HG03196 (cell line): ENCODE data around the gene RPIA.

Experiments
- ATAC-seq: cut with Tn5 transposase; IDR thresholded peaks from one replicate; pipeline ENCODE4 v1.9.1; 2021; ENCODE audit not compliant: unreplicated experiment

Gene RPIA

DNA sequence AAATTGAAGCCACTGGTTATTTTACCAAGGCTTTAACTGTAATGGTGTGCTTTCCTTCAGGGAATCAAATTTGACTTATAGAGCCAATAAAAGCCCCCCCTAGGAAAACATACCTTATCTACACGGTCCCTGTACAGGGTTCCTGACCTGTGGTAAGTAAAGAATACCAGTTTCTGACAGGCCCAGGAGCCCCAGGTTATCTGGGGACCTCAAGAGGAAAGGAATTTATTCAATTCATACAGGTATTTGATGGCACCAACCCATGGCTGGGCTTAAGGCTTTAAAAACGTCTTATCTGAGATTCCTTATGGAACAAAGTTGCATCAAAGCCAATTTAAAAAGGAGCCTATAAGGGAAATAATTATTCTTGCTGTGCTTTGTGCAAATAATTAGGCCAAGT is 7.0 kb upstream of the RPIA start:
- no peak for ATAC-seq

DNA sequence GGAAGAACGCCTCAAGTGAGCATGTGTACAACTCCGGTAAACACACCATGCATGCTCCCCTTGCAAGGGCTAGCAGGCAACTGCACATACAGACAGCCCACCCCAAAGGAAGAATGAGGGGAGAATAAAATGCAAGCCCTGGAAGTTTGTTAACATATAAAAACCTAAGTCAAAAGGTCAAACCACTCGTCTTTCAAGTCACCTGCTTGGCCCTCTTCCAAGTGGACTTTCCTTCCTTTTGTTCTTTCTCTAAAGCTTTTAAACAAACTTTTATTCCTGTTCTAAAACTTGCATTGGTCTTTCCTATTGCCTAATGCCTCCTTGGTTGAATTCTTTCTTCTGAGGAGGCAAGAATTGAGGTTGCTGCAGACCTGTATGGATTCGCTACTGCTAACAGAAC is 5.2 kb upstream of the RPIA start:
- no peak for ATAC-seq

- ATAC-seq = no peak
Measured at GRCh38 chr2:88687384-88687783, 4.1 kb upstream of the RPIA start.

DNA sequence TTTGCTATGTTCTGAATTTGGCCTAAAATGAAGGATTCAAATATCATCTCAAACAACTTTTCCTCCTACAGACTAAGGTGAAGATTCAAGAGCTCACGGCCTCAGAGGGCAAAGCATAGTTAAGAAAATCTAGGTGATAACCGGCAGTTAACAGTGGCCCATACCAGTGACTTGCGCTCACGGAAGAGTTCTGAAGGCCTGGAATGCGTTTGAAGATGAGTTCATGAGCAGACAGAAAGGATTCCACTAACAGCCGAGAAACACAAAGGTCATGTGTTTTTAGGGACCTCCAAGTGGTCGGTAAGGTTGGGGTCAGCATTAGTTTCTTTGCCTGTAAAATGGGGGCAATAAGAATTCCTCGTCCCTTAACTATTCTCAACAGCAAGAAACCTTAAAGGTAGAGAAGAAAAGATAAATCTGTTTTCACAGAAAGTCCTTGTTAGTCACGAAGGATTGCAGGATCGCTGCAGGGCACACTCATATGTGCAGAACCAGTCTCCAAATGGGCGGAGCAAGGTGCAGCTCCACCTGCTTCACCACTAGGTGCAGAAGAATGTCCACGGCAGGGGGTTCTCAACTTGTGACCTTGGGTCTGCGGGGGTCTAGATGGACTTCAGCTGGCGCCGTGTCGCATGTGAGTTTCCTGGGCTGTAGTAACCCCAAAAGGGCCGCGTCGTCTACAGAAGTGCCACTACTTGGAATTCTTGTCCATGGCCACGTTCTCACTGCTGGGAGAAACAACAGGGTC is 708 bp upstream of the RPIA start:
- peak; percentile 10 for ATAC-seq

DNA sequence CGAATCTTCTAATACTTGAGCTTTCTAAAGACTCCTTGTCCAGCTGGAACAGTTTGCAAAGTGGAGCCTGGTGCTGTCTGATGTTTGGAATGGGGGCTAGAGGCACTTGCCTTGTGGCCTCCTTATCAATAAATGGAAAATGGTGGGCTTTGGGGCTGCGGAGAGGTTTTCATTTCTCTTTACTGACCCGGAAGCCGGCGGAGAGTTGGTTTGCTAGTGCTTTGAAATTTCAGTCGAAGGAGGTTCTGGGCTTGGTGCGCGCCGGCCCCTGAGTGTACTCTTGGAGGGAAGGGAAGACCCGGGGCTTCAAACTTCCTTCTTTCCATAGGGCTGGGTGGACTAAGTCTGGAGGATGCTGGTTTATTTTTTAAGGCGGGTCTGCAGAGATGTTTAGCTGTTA is 714 bp downstream of the RPIA start:
- no peak for ATAC-seq

DNA sequence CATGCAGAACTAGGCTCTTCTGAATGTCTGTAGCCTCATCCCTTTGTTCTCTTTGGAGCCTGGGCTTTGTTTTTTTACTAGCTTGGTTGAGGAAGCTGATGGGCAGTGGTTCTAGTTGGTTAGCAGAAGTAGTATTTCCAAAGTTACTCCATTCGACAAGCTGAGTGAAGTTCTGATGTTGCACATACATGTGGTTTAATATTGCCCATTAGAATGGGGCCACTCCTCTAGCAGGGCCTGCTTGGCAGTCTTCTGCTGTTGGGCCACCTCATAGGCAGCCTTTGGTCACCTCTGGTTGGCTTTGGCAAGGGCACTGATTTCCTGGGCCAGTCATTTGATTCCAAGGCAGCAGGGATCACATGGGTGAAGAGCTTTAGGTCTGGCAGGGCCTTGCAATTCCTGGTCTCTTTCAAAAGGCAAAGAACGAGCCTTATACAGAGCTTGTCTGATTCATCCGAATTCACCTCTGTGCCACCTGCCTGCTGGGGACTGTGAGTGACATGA is 2.5 kb downstream of the RPIA start:
- ATAC-seq = no peak

- ATAC-seq = no peak
Measured at GRCh38 chr2:88696611-88697010, 5.1 kb downstream of the RPIA start.

DNA sequence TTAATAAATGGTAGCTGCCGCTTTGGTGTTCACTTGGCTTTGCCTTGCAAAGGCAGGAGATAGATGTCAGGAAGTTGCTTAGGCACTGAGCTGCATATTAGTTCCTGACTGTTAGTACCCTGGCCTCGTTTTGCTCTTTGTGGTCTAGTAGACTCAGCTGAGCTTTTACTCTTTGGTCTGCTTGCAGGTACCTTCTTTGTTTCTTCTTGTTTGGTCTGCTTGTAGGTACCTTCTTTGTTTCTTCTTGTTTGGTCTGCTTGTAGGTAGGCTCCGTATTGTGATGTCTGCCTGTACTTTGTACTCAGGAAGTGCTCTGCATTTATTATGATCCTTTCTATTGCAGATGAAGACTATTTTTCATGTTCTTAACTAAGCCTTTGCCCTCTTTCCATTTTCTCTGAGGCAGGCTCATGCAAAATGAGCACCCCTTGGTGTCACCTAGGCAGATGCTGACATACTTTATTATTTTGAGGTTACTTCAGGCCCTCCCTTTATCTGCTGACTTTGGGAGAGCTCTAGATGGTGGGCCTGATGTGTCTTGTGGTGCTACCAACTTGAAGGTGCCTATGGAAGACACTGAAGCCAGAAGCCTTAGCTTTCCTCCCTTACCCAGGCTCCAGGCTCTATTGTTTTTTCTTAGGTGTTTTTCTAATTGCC is 6.0 kb downstream of the RPIA start:
- ATAC-seq = no peak

DNA sequence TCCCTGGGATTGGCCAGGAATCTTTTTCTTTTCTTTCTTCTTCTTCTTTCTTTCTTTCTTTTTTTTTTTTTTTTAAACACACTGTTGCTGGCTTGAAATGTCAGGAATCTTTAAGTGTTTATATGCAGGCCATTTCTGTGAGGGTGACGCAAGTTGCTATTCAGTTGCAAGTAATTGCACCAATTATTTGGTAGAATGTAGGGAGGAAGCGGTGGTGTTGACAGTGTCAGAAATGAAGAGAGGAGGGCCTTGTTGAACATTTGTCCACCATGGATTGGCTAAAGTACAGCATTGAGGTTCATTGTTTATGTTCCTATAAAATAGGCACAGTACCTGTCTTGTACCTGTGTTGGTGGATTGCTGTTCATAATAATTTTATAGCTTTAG is 6.5 kb downstream of the RPIA start:
- no peak for ATAC-seq

GRCh38 chr2:88698498-88699233 is 7.2 kb downstream of the RPIA start:
- ATAC-seq = no peak

DNA sequence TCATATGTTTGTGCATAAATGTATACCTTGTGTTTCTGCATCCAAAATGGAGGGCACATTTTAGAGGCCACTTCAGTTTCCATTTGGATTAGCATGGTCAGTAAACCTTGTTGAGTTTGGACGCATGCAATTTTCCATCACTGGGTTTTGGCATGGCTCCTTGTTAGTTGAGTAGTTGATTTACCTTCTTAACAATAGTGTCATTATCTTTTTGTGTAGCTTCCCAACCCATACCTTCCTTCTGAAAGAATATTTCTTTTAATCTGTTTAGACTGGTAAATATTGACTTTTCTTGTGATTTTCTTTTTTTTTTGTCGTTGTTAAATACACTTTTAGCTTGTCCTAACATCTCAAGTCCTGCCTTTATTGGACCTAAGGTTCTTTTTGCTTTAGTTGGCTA is 15.5 kb downstream of the RPIA start:
- no peak for ATAC-seq

DNA sequence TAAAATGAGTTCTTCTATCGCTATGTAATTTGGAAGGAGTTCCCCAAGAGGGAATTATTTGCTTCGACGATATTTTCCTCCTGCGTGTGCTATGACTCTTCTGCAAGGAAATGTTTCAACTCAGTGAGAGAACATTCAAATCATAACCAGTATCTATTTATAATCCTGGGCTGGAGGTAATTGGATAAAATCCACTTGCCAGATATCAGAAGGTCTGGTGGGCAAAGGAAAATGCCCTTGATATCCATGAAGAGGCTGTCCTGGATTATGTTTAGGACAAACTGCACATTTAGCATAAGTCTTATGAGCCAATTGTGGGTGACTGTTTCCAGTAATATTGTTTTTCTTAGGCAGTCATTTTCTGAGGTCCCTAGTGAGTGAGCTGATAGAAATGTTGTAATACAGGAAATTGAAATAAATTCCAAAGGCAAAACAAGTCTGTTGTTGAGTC is 17.7 kb downstream of the RPIA start:
- ATAC-seq = no peak

GRCh38 chr2:88711289-88711688 is 19.8 kb downstream of the RPIA start:
- no peak for ATAC-seq

GRCh38 chr2:88711897-88712296 is 20.4 kb downstream of the RPIA start:
- no peak for ATAC-seq

DNA sequence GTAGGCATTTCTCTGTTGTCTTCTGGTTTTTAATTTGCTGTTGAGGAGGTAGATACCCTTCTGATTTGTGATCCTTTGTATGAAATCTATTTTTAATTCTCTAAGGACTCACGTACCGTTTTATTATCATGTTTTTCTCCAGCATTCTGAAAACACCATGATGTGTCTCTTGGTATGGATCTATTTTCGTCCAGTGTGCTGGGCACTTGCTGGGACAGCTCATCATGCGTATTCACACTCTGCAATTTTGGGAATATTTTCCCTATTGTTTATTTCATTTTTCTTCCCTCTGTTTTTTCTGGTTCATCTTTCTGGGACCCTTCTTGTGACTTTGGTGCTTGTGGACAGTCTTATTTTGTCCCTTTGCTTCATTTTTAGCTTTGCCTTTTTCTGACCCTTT is 21.9 kb downstream of the RPIA start:
- ATAC-seq = no peak

DNA sequence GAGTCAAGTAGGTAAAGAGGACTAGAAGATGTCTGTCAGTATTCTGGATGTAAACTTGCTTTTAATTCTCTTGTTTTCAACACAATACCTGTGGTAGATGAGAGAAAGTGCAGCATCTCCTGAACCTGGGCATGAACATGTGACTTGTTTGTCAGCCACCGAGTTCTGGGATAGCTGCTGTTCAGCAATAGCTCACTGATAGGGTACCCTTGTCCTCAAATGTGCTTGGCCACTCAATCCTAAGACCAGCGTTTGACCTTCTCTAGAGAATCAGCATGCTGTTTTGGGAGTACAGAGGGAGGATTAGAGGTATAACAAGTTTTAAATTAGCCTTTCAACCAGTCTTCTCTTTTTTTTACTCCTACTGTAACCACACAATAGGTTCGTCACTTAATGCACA is 23.2 kb downstream of the RPIA start:
- ATAC-seq = no peak

GRCh38 chr2:88720399-88720798 is 28.9 kb downstream of the RPIA start:
- no peak for ATAC-seq

GRCh38 chr2:88721268-88721667 is 29.8 kb downstream of the RPIA start:
- ATAC-seq = no peak

DNA sequence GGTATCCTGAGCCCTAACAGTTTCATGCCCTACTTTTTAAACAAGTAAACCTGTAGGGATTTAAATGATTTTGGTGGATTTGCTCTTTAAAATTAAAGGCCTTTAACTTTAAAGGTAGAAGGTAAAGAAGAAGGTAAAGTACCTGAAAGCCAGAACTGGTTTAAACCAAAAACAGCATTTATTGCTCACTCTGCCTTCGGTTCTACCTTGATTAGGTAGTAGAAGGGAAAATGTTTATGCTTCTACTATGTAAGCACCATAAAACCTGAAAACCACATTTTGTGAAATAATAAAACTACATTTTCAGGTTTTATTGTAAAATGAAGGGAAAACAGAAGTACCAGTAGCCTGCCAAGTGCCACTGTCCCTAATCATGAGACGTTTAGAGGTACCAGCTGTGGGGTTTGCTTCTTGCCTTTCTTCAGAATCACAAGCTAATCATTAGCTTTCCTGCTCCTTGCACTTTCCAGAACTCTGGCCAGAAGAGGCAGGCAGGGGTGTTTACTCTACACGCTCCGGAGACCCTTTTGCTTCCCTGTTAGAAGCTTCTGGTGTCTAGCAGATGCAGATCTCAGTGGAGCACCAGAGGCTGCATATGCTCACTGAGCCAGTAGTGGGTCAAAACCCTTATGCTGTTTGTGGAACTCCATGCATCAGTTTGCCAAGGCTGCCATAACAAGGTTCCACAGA is 33.3 kb downstream of the RPIA start:
- ATAC-seq = no peak

DNA sequence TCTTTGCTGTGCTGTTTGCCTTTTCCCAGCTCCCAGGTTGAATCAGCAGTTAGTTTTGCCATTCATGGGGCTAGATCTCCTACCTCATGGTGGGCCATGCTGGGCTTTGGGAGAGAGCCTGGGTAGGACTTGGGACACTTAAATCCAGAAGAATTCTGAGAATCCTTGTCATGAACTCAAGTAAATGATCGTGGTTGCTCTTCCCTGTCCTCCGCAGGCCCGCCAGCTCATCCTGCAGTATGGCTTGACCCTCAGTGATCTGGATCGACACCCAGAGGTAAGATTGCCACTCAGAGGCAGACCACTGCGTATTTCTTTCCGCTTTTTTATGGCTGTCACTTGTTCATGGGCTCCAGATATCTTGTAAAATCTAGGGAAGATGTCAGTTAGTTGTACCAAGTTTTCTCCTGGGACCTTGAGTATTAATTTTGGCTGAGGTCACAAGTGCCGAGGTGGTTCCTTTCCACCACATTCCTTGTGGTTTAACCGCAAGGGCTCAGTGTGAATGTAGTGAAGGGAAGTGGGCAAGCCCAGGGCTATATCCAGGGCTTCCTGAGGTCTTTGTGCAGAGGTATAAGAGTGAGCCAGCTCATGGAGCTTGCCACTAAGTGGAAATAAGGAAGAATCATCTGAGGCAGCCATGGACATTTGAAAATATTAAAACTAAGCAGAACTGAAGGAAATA is 37.7 kb downstream of the RPIA start:
- ATAC-seq = no peak
